Measurements from ENCODE around the gene INTS6. TPM values are rescaled to one million over a fixed set of nuclear protein-coding genes. Genes with fewer than 3 reads are reported as not detected.

Gene INTS6
- total and polyA plus RNA-seq, 2 of the 4 experiments (the other 2 are of a cell fraction): 12.9 to 42.3 TPM

GRCh38 chr13:51502153-51502651, 49.4 kb upstream of the INTS6 start:
- peak; percentile 59 for DNase-seq
- no peaks in the 10 kb centered on the region for H3K27me3 ChIP-seq (ENCODE audit: control insufficient read depth, insufficient read depth, low read length)
- H4K20me1 ChIP-seq (ENCODE audit: insufficient read depth, low read length): no peaks in the 10 kb centered on the region
- no peak overlapping the region for H3K4me2 ChIP-seq (ENCODE audit: low read depth, low read length)
- ChIA-PET CTCF (no interaction called here), POLR2A (ENCODE audit: unreplicated experiment) (no interaction called here)
- H2AFZ ChIP-seq (replicated peaks; ENCODE audit: low read length, poor library complexity): no peak overlapping the region
- dilution Hi-C loops (cut with HindIII; ENCODE audit: low sequenced_read_pairs, unreplicated experiment): no loop called here
- ATAC-seq (ENCODE audit: low read depth): peak; percentile 37
- H4K8ac ChIP-seq (ENCODE audit: low read depth in 2 of 2, low read length in 2 of 2): peak overlapping the region in 1 of 2 experiments; percentile 36; a peak in 1 of 4 replicates
- peaks cover 5% of the 10 kb centered on the region; the same call in 1 of the 2 replicates for H3K9me1 ChIP-seq (ENCODE audit: insufficient read depth, low read length)
- no peak overlapping the region for H2BK120ac ChIP-seq (ENCODE audit: low read depth, low read length)
- H3K27ac ChIP-seq (ENCODE audit: insufficient read depth, low read length): no peak overlapping the region
- no TSS peak for BruUV-seq (replicated peaks)
- H2BK5ac ChIP-seq (ENCODE audit: low read depth, low read length, poor library complexity, severe bottlenecking): peak overlapping the region; percentile 1
- no peak overlapping the region for H3K9ac ChIP-seq (ENCODE audit: low read depth, low read length)
- H2BK15ac ChIP-seq (ENCODE audit: low read depth, low read length): no peak overlapping the region
- no peak overlapping the region for H3K18ac ChIP-seq (ENCODE audit: low read depth, low read length)
- intact Hi-C loops (cut with micrococcal nuclease): no loop called here
- H3K79me1 ChIP-seq (ENCODE audit: low read depth in 1 of 2, low read length in 2 of 2): no peaks in the 10 kb centered on the region
- H3K4me1 ChIP-seq (ENCODE audit: control insufficient read depth, insufficient read depth, low read length): peaks cover 1% of the 10 kb centered on the region; the same call in 1 of the 2 replicates
- H3K4ac ChIP-seq (ENCODE audit: low read depth, low read length): no peak overlapping the region
- no peak overlapping the region for H3K23ac ChIP-seq (ENCODE audit: low read depth, low read length)
- no peak overlapping the region for H3K4me3 ChIP-seq (ENCODE audit: insufficient read depth, low read depth, low read length)
- in situ Hi-C loops (cut with MboI; ENCODE audit: low sequenced_read_pairs): no loop called here
- TF ChIP-seq FOS (IDR thresholded peaks at IDR 0.05; ENCODE audit: low read depth, low read length): no peak
- TF ChIP-seq BHLHE40 (IDR thresholded peaks at IDR 0.05; ENCODE audit: low read depth, low read length): 0 out of 2 replicates have a peak, but pooled peaks have one; percentile 1
- H3K14ac ChIP-seq (replicated peaks; ENCODE audit: low read depth, low read length): 0 out of 2 replicates have a peak overlapping the region, but pooled peaks have one; percentile 23
- no peak overlapping the region for H4K5ac ChIP-seq (ENCODE audit: low read depth, low read length)
- no peak overlapping the region for H2AK9ac ChIP-seq (replicated peaks; ENCODE audit: low read depth, low read length, poor library complexity)
- no peaks in the 10 kb centered on the region for H3K36me3 ChIP-seq (ENCODE audit: control insufficient read depth, insufficient read depth, low read length)
- no peak overlapping the region; the same call in 1 of the 2 replicates for H2BK20ac ChIP-seq (ENCODE audit: low read depth, low read length)
- no peaks in the 10 kb centered on the region for H3K9me3 ChIP-seq (ENCODE audit: control insufficient read depth, insufficient read depth, low read length)
- no peak overlapping the region for H3K56ac ChIP-seq (ENCODE audit: extremely low read depth, insufficient read depth, low read length)
- H2AK5ac ChIP-seq (ENCODE audit: low read depth, low read length): no peak overlapping the region
- H4K91ac ChIP-seq (ENCODE audit: insufficient read depth, low read depth, low read length): 0 out of 2 replicates have a peak overlapping the region, but pooled peaks have one; percentile 5
